PC-3 (cell line): ENCODE data around the gene MACROD1. TPM values are rescaled to one million over a fixed set of nuclear protein-coding genes. Genes with fewer than 3 reads are reported as not detected.

ENCODE experiments used
- ATAC-seq: fragments of 200-7000 bp; cut with Tn5 transposase; 2 replicates; pipeline ENCODE4 v1.9.1; 2020; ENCODE audit warnings: mild to moderate bottlenecking, moderate library complexity
- BruUV-seq: library from RNA; stranded (reverse); fragments of 400-500 nt; replicated peaks from 2 replicates; lab custom pipeline; 2021; lab: Mats Ljungman, UMichigan
- CTCF ChIA-PET: fragments of 300-600 bp; sonication (Branson Sonifier 250); formaldehyde crosslinking; loops from one replicate; lab custom pipeline; 2022; ENCODE audit warnings: antibody characterized with exemption; lab: Charles Lee
- POLR2A ChIA-PET: fragments of 300-600 bp; sonication (Branson Sonifier 250); formaldehyde crosslinking; loops from one replicate; lab custom pipeline; 2022; ENCODE audit warnings: antibody characterized with exemption; ENCODE audit not compliant: unreplicated experiment; lab: Charles Lee
- DNase-seq: peaks from one replicate; pipeline ENCODE4 v3.0.0-alpha.2; 2015
- H2AFZ ChIP-seq: fragments of 300-600 bp; sonication (generic); 2 replicates; pipeline ENCODE4 v1.6.0; 2016; ENCODE audit warnings: antibody characterized with exemption, low read length
- H3F3A ChIP-seq: fragments of 300-600 bp; sonication (generic); one replicate; pipeline ENCODE4 v1.6.0; 2017; ENCODE audit warnings: antibody characterized with exemption, low read length, control low read depth, mild to moderate bottlenecking; ENCODE audit not compliant: unreplicated experiment
- H3K27ac ChIP-seq: fragments of 300-600 bp; sonication (generic); 2 replicates; pipeline ENCODE4 v1.5.1; 2016; ENCODE audit warnings: mild to moderate bottlenecking, low read length
- H3K27me3 ChIP-seq: fragments of 300-600 bp; sonication (generic); 2 replicates; pipeline ENCODE4 v1.6.1; 2016; ENCODE audit warnings: low read length, mixed read lengths
- H3K36me3 ChIP-seq: fragments of 300-600 bp; sonication (generic); 2 replicates; pipeline ENCODE4 v1.6.1; 2016; ENCODE audit warnings: low read depth, mixed run types, low read length, mixed read lengths
- H3K4me1 ChIP-seq: fragments of 300-600 bp; sonication (generic); 2 replicates; pipeline ENCODE4 v1.5.1; 2016; ENCODE audit warnings: low read length; ENCODE audit not compliant: insufficient read depth
- H3K4me2 ChIP-seq: fragments of 300-600 bp; sonication (generic); 2 replicates; pipeline ENCODE4 v1.6.0; 2016; ENCODE audit warnings: low read length
- H3K4me3 ChIP-seq: fragments of 300-600 bp; sonication (generic); 2 replicates; pipeline ENCODE4 v1.5.1; 2016; ENCODE audit warnings: mild to moderate bottlenecking, low read length, mixed read lengths
- H3K79me2 ChIP-seq: fragments of 300-600 bp; sonication (generic); 2 replicates; pipeline ENCODE4 v1.6.1; 2017; ENCODE audit warnings: low read length, mixed read lengths
- H3K9ac ChIP-seq: fragments of 300-600 bp; sonication (generic); 2 replicates; pipeline ENCODE4 v1.6.0; 2016; ENCODE audit warnings: mild to moderate bottlenecking, low read length
- H3K9me2 ChIP-seq: fragments of 300-600 bp; sonication (generic); replicated peaks from 2 replicates; pipeline ENCODE4 v1.6.1; 2016; ENCODE audit warnings: mixed run types, low read length, mixed read lengths
- H3K9me3 ChIP-seq: fragments of 300-600 bp; sonication (generic); 2 replicates; pipeline ENCODE4 v1.6.1; 2016; ENCODE audit warnings: low read length, mixed read lengths
- H4K20me1 ChIP-seq: fragments of 300-600 bp; sonication (generic); 2 replicates; pipeline ENCODE4 v1.6.1; 2016; ENCODE audit warnings: low read length, mixed read lengths
- CTCF ChIP-seq: fragments of 300-600 bp; sonication (generic); conservative IDR thresholded peaks from 2 replicates; pipeline ENCODE4 v1.5.1; 2017; ENCODE audit warnings: antibody characterized with exemption, low read depth, mild to moderate bottlenecking, low read length
- EZH2 ChIP-seq: fragments of 300-600 bp; sonication (generic); IDR thresholded peaks from one replicate; pipeline ENCODE4 v1.6.1; 2017; ENCODE audit warnings: antibody characterized with exemption, mild to moderate bottlenecking, low read length; ENCODE audit not compliant: unreplicated experiment
- EZH2phosphoT487 ChIP-seq: fragments of 300-600 bp; sonication (generic); IDR thresholded peaks from 2 replicates; pipeline ENCODE4 v1.6.1; 2018; ENCODE audit warnings: mild to moderate bottlenecking, antibody characterized with exemption, low read length, borderline replicate concordance
- intact Hi-C: fragments of 100-400 bp; cut with micrococcal nuclease; formaldehyde crosslinking; loops from 2 replicates; pipeline ENCODE4 v1.9.0; 2023
- total RNA-seq: library from RNA; depleted of rRNA; stranded (reverse); fragments of >200 nt; gene quantifications from 2 replicates; pipeline ENCODE4 v1.2.3, GENCODE V29; 2014

MACROD1 gene
- total RNA-seq, 1 experiment from 2014 or later: 71.4 TPM

DNA sequence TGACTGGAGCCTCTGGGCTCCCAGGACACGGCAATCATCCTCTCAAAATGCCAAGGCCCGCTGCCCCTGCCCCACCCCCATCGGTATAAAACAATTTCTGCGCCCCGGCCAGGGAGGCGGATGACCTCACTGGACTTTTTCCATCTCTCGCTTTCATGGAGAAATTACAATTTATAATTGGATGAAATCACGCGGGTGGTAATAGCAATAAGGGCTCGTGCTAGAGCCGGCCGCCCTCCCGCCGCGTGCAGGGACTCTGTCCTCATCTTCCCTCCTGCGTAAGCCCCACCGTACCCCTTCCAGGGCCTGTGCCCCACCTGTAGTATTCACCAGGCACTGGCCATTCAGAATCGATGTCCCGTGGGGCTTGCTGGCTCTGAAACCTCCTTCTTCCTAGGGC is 64.5 kb downstream of the MACROD1 start:
- no peak overlapping the region for H3K4me2 ChIP-seq
- no peaks in the 10 kb centered on the region for H3K36me3 ChIP-seq
- ATAC-seq: no peak
- H3F3A ChIP-seq: no peaks in the 10 kb centered on the region
- no peak overlapping the region for H2AFZ ChIP-seq
- no peak overlapping the region for H3K27ac ChIP-seq
- CTCF ChIA-PET: no interaction called here
- H3K9ac ChIP-seq: no peak overlapping the region
- no peaks in the 10 kb centered on the region for H3K4me1 ChIP-seq
- BruUV-seq: no TSS peak
- H3K9me2 ChIP-seq: no peaks in the 10 kb centered on the region
- POLR2A ChIA-PET: no interaction called here
- H3K9me3 ChIP-seq: no peaks in the 10 kb centered on the region
- TF ChIP-seq EZH2: no peak
- no peak for TF ChIP-seq EZH2phosphoT487
- TF ChIP-seq CTCF: no peak
- no peaks in the 10 kb centered on the region for H3K27me3 ChIP-seq
- no peaks in the 10 kb centered on the region for H4K20me1 ChIP-seq
- no peak for DNase-seq
- intact Hi-C loops: no loop called here
- H3K4me3 ChIP-seq: no peak overlapping the region
- H3K79me2 ChIP-seq: no peaks in the 10 kb centered on the region

DNA sequence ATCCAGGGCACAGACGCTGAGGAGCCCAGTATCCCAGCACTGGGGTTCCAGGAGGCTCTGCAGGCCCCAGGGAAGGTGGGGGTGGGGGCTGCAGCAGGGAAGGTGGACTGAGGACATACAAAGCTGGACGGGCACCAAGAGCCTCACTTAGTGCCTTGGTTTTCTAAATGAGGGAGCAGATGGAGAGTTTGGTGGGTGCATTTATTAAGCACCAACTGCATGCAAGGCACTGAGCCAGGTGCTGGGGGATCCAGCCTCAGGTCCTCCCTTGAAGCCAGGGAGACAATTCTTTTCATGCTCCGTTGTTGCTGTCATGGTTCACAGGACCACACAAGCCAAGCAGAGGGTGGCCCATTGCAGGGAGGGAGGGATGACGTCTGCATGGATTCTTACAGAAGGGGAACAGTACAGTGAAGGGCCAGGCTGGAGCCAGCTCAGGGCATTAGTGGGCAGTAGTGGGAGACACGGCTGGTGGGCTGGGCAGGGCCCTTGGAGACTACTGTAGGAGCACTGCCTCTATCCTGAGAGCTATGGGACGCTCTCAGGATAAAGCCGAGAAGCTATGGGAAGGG is 65.0 kb downstream of the MACROD1 start:
- CTCF ChIA-PET: no interaction called here
- Histone ChIP-seq H2AFZ (no peak overlapping the region), H3K79me2 (no peaks in the 10 kb centered on the region), H3K4me3 (no peak overlapping the region), H3K4me2 (no peak overlapping the region), H3K9me2 (no peaks in the 10 kb centered on the region), H3K36me3 (no peaks in the 10 kb centered on the region), H3K27me3 (no peaks in the 10 kb centered on the region), H3K9ac (no peak overlapping the region), H4K20me1 (no peaks in the 10 kb centered on the region), H3K9me3 (no peaks in the 10 kb centered on the region), H3F3A (no peaks in the 10 kb centered on the region), H3K4me1 (no peaks in the 10 kb centered on the region), H3K27ac (no peak overlapping the region)
- no peak for ATAC-seq
- intact Hi-C loops: no loop called here
- no peak for TF ChIP-seq EZH2phosphoT487
- POLR2A ChIA-PET: no interaction called here
- no peak for DNase-seq
- no TSS peak for BruUV-seq

DNA sequence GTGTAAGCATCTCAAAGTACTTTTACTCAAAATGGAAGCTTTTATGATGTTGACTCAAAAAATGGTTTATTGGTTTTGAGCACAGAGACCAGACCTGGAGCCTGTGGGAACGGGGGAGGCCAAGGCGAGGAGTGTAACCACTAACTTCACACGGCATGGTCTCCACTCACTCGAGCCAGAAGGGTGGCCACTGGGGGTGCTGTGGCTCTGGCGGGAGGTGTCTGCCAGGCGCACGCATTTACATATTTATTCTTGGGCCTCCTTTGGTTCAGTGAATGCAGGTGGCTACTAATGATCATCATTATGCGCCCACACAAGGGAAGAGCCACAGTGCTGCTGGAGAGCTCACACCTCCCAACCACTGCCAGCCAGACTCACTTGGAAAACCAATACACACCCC is 65.6 kb downstream of the MACROD1 start:
- Histone ChIP-seq H3K36me3 (no peaks in the 10 kb centered on the region), H4K20me1 (no peaks in the 10 kb centered on the region), H2AFZ (no peak overlapping the region), H3K27me3 (no peaks in the 10 kb centered on the region), H3K27ac (no peak overlapping the region), H3K9me3 (no peaks in the 10 kb centered on the region), H3F3A (no peaks in the 10 kb centered on the region), H3K4me1 (no peaks in the 10 kb centered on the region), H3K4me3 (no peak overlapping the region), H3K9me2 (no peaks in the 10 kb centered on the region), H3K9ac (no peak overlapping the region), H3K4me2 (no peak overlapping the region), H3K79me2 (no peaks in the 10 kb centered on the region)
- DNase-seq: no peak
- ATAC-seq: no peak
- no TSS peak for BruUV-seq
- ChIA-PET POLR2A (no interaction called here), CTCF (no interaction called here)
- TF ChIP-seq CTCF (peak; percentile 16; the same call in 1 of the 2 replicates), EZH2phosphoT487 (no peak)
- intact Hi-C loops: no loop called here
